WTC11 (cell line): ENCODE data around the gene RCOR3.

ENCODE experiments used
- MLX ChIP-seq: sonication (generic); formaldehyde crosslinking; IDR thresholded peaks from 2 replicates; pipeline ENCODE4 v1.8.1; 2023; ENCODE audit warnings: mild to moderate bottlenecking, missing genetic modification reagents, moderate library complexity
- TP53 ChIP-seq: sonication (generic); formaldehyde crosslinking; IDR thresholded peaks from 2 replicates; pipeline ENCODE4 v1.8.1; 2023; ENCODE audit warnings: mild to moderate bottlenecking, missing genetic modification reagents

- TF ChIP-seq TP53 (CRISPR knock-in tag) (no peak), MLX (CRISPR knock-in tag) (no peak)
Observed at GRCh38 chr1:211324992-211325775, 66.0 kb downstream of the RCOR3 start.
